Ovary (tissue), 3 donors: ENCODE results near the gene FLNC.

Source experiments
- CTCF ChIP-seq, 3 donors: fragments of 450-650 bp in 2 of 3; fragments of 200-600 bp in 1 of 3; IDR thresholded peaks; one replicate each; pipeline versions ENCODE4 v1.5.1 to v1.8.0; 2016 to 2022; ENCODE audit warnings: antibody characterized with exemption in 3 of 3, mild to moderate bottlenecking in 1 of 3
- POLR2A ChIP-seq: fragments of 450-650 bp; IDR thresholded peaks from one replicate; pipeline ENCODE4 v1.6.1; 2017; ENCODE audit warnings: antibody characterized with exemption, mild to moderate bottlenecking, moderate library complexity
- donor health status: DM: no; HTN: no; CAD: no.

DNA sequence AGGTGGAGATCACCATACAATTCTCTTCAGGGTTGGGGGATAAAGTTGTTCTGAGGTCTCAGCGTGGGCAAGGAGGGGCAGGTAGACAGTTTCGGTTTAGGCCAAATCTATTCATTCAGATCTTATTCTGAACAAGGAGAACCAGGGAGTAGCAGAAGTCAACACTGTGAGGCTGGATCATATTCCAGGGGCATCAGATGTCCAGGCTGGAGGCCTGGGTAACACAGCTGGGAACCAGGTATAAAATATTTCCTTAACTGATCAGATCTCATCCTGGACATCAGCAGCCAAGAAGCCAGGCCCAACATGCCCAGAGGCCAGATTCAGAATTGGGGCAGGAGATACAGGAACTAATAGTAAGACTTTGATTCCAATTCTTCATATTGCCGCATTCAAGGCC, 19.2 kb upstream of the FLNC start:
- TF ChIP-seq CTCF (IDR thresholded peaks at IDR 0.05) (no peak), POLR2A (no peak)
